HepG2 (cell line): ENCODE data around the gene AGPAT3. TPM values are rescaled to one million over a fixed set of nuclear protein-coding genes. Genes with fewer than 3 reads are reported as not detected.

Experiments
- CBX1 ChIP-seq: IDR thresholded peaks from one replicate; pipeline ENCODE4 v1.6.1; 2016; ENCODE audit warnings: antibody characterized with exemption, low read depth
- CERS6 ChIP-seq: sonication (generic); formaldehyde crosslinking; IDR thresholded peaks from 2 replicates; pipeline ENCODE4 v1.5.0; 2020; ENCODE audit warnings: missing genetic modification reagents
- HOXA9 ChIP-seq: sonication (generic); formaldehyde crosslinking; IDR thresholded peaks from 2 replicates; pipeline ENCODE4 v1.8.1; 2022; ENCODE audit warnings: missing genetic modification reagents, mild to moderate bottlenecking, moderate library complexity, borderline replicate concordance
- IKZF1 ChIP-seq: fragments of 450-650 bp; IDR thresholded peaks from 2 replicates; pipeline ENCODE4 v1.7.1; 2016
- KLF16 ChIP-seq, 2 experiments: sonication (generic) in 1 of 2; formaldehyde crosslinking in 1 of 2; IDR thresholded peaks; 2 replicates each; pipeline versions ENCODE4 v1.6.1 to v1.8.0; 2016 to 2023; ENCODE audit warnings: missing genetic modification reagents in 2 of 2, missing compliant biosample characterization in 1 of 2
- NFAT5 ChIP-seq: sonication (generic); formaldehyde crosslinking; IDR thresholded peaks from 2 replicates; pipeline ENCODE4 v1.4.0; 2020; ENCODE audit warnings: missing genetic modification reagents
- TAF1 ChIP-seq: sonication (generic); formaldehyde crosslinking; IDR thresholded peaks from 2 replicates; pipeline ENCODE4 v1.4.0; 2020; ENCODE audit warnings: missing genetic modification reagents
- TEAD2 ChIP-seq: sonication (generic); formaldehyde crosslinking; IDR thresholded peaks from 2 replicates; pipeline ENCODE4 v1.9.0; 2021; ENCODE audit warnings: missing genetic modification reagents
- TFAP4 ChIP-seq: sonication (generic); IDR thresholded peaks from 2 replicates; pipeline ENCODE4 v1.6.1; 2016; ENCODE audit warnings: low read depth, borderline replicate concordance
- ZNF296 ChIP-seq: sonication (generic); formaldehyde crosslinking; conservative IDR thresholded peaks from 2 replicates; pipeline ENCODE4 v1.5.0; 2020; ENCODE audit warnings: mild to moderate bottlenecking, missing genetic modification reagents
- ZNF646 ChIP-seq: sonication (generic); formaldehyde crosslinking; IDR thresholded peaks from 2 replicates; pipeline ENCODE4 v1.9.0; 2021; ENCODE audit warnings: mild to moderate bottlenecking, missing genetic modification reagents
- ZNF770 ChIP-seq: sonication (generic); formaldehyde crosslinking; IDR thresholded peaks from 2 replicates; pipeline ENCODE4 v1.5.0; 2020; ENCODE audit warnings: mild to moderate bottlenecking, missing genetic modification reagents
- polyA plus RNA-seq, 8 experiments: library from polyadenylated mRNA; depleted of rRNA in 3 of 8; stranded (reverse) in 7 of 8; unstranded in 1 of 8; fragments of >200 nt; fragmentation: Illumina TruSeq in 4 of 8; extraction: Trizol in 4 of 8; gene quantifications; 2 replicates each; pipeline versions ENCODE4 v1.2.1 to v1.2.3, GENCODE V29; 2011 to 2016; ENCODE audit warnings: low read depth in 4 of 8, missing spikeins in 1 of 8, mixed read lengths in 1 of 8; ENCODE audit not compliant: insufficient read depth in 1 of 8
- total RNA-seq, 5 experiments: library from RNA; depleted of rRNA; stranded (reverse); fragments of >200 nt; fragmentation: Illumina TruSeq; extraction: Trizol; gene quantifications; 2 replicates each; pipeline ENCODE4 v1.2.3, GENCODE V29; 2016; ENCODE audit warnings: low read depth in 1 of 5

Gene AGPAT3
- total and polyA plus RNA-seq, 2 of the 13 experiments (the other 11 are each of a cell fraction or from before 2014, with no cell fraction given), result 32.2 to 54.4 TPM

GRCh38 chr21:44011579-44012473, 146.8 kb downstream of the AGPAT3 start, which contains the start of gene TRAPPC10 (continued):
- no peak for TF ChIP-seq TFAP4
- TF ChIP-seq CBX1, result peak; percentile 42
- peak; percentile 49; the same call in 1 of the 2 replicates for TF ChIP-seq HOXA9
- peak; percentile 74; the same call in 1 of the 2 replicates for TF ChIP-seq NFAT5
- peak; percentile 57 for TF ChIP-seq ZNF770 (CRISPR knock-in tag)
- no peak for TF ChIP-seq TEAD2 (CRISPR knock-in tag)
- TF ChIP-seq CERS6 (CRISPR knock-in tag), result no peak; the same call in 1 of the 2 replicates
- TF ChIP-seq IKZF1, result no peak
- peak; percentile 74 for TF ChIP-seq TAF1
- TF ChIP-seq ZNF646 (CRISPR knock-in tag), result no peak
- TF ChIP-seq ZNF296 (CRISPR knock-in tag), result no peak
- 0 out of 4 replicates have a peak, but pooled peaks of 1 of the 2 experiments have one; percentile 16 for TF ChIP-seq KLF16 (CRISPR knock-in tag; IDR thresholded peaks at IDR 0.05)
